ENCODE data around the gene DCAF7.

The DCAF7 gene

DNA sequence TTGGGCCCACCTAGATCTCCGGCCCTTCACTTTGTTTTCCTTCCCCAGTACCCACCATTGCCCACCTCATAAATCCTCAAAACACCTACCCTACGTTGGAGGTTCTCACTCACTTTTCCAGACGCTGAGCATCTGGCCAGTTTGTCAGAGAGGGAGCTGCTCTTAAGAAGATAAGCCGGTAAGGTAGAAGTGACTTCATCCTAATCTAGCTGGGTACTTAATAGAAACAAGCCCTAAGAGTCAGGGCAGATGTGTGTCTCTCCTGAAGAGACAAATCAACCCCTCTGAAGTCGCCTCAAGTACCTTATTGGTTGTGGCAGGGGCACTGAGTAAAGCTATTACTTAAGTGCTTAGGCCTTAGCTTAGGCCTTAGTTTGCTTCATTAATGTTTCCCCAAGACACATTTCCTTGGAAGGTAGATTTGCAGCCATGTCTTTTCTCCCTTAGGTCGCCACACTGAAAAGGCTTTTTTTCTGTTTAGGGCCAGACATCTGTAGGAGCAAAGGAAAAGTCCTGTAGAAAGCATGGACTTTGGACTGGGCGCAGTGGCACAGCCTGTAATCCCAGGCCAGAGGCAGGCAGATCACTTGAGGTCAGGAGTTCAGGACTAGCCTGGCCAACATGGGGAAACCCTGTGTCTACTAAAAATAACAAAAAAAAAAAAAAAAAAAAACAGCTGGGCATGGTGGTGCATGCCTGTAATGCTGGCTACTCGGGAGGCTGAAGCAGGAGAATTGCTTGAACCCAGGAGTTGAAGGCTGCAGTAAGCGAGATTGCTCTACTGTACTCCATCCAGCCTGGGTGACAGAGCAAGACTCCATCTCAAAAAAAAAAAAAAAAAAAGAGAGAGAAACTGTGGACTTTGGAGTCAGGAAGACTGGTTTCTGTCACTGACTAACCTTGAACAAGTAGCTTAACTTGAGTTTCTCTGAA lies 51.4 kb downstream of the DCAF7 start:
- peaks cover 6% of the 10 kb centered on the region for H3K4me1 ChIP-seq (ENCODE audit: insufficient read depth, low read length)
- H3K4me3 ChIP-seq (ENCODE audit: low read length): peak overlapping the region; percentile 91
- H3K36me3 ChIP-seq (ENCODE audit: insufficient read depth, low read depth, low read length): peaks cover 25% of the 10 kb centered on the region
- H3K9me3 ChIP-seq (ENCODE audit: insufficient read depth, low read depth, low read length): no peaks in the 10 kb centered on the region
- no peak overlapping the region for H3K27ac ChIP-seq (ENCODE audit: low read length)
- no peaks in the 10 kb centered on the region for H3K27me3 ChIP-seq (ENCODE audit: insufficient read depth, low read length)
- H3K9ac ChIP-seq (ENCODE audit: low read depth, low read length): peak overlapping the region; percentile 83

- Histone ChIP-seq H3K27ac (ENCODE audit: low read length) (no peak overlapping the region), H3K9ac (ENCODE audit: low read depth, low read length) (no peak overlapping the region), H3K4me1 (ENCODE audit: insufficient read depth, low read length) (no peaks in the 10 kb centered on the region), H3K4me3 (ENCODE audit: low read length) (no peak overlapping the region), H3K27me3 (ENCODE audit: insufficient read depth, low read length) (no peaks in the 10 kb centered on the region), H3K36me3 (ENCODE audit: insufficient read depth, low read depth, low read length) (peaks cover 42% of the 10 kb centered on the region), H3K9me3 (ENCODE audit: insufficient read depth, low read depth, low read length) (no peaks in the 10 kb centered on the region)
Measured at GRCh38 chr17:63609816-63610573, 59.7 kb downstream of the DCAF7 start.

GRCh38 chr17:63610854-63611253 lies 60.6 kb downstream of the DCAF7 start:
- peaks cover 34% of the 10 kb centered on the region for H3K36me3 ChIP-seq (ENCODE audit: insufficient read depth, low read depth, low read length)
- no peak overlapping the region for H3K9ac ChIP-seq (ENCODE audit: low read depth, low read length)
- no peaks in the 10 kb centered on the region for H3K4me1 ChIP-seq (ENCODE audit: insufficient read depth, low read length)
- no peaks in the 10 kb centered on the region for H3K27me3 ChIP-seq (ENCODE audit: insufficient read depth, low read length)
- H3K27ac ChIP-seq (ENCODE audit: low read length): no peak overlapping the region
- H3K9me3 ChIP-seq (ENCODE audit: insufficient read depth, low read depth, low read length): no peaks in the 10 kb centered on the region
- H3K4me3 ChIP-seq (ENCODE audit: low read length): no peak overlapping the region

DNA sequence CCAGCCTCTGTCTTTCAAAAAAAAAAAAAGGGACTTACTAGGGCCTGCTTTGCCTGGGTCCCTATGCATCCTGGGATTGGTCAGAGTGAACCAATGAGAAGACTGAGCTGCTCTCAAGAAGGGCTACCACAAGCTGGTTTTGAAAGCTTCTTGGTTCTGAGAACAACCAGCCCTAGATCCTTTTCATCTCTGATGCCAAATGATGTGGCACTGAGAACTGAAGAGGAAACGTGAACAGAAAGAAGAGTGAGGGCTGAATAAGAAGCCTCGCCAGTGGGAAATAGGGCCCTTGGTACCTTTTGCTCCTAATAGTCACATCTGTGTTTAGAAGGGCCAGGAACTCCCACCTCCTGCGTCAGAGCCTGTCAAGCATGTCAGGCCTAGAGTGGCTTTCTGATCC lies 61.1 kb downstream of the DCAF7 start:
- no peak overlapping the region for H3K9ac ChIP-seq (ENCODE audit: low read depth, low read length)
- no peak overlapping the region for H3K4me3 ChIP-seq (ENCODE audit: low read length)
- no peak overlapping the region for H3K27ac ChIP-seq (ENCODE audit: low read length)
- H3K36me3 ChIP-seq (ENCODE audit: insufficient read depth, low read depth, low read length): peaks cover 29% of the 10 kb centered on the region
- no peaks in the 10 kb centered on the region for H3K9me3 ChIP-seq (ENCODE audit: insufficient read depth, low read depth, low read length)
- H3K27me3 ChIP-seq (ENCODE audit: insufficient read depth, low read length): no peaks in the 10 kb centered on the region
- no peaks in the 10 kb centered on the region for H3K4me1 ChIP-seq (ENCODE audit: insufficient read depth, low read length)

DNA sequence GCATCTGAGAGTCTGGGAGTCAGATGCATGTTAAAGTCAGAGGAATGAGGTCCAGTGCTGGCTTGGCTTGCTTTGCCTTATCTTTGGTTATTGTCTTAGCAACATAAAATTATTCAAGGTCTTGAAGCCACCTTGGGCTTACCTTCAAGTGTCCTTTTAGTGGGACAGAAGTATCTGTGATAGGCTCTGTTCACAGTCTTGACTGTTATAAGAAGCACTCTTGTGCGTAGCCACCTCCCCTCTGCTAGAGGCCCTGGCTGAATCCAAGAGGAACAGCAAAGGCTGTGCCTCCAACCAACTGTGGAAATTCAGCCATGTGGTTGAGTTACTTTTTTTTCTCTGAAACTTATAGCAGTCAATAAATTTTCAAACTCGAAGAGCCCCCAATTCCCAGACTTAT lies 63.4 kb downstream of the DCAF7 start:
- Histone ChIP-seq H3K4me1 (ENCODE audit: insufficient read depth, low read length) (no peaks in the 10 kb centered on the region), H3K4me3 (ENCODE audit: low read length) (no peak overlapping the region), H3K27ac (ENCODE audit: low read length) (no peak overlapping the region), H3K36me3 (ENCODE audit: insufficient read depth, low read depth, low read length) (peaks cover 6% of the 10 kb centered on the region), H3K9ac (ENCODE audit: low read depth, low read length) (no peak overlapping the region), H3K27me3 (ENCODE audit: insufficient read depth, low read length) (no peaks in the 10 kb centered on the region), H3K9me3 (ENCODE audit: insufficient read depth, low read depth, low read length) (no peaks in the 10 kb centered on the region)

- Histone ChIP-seq H3K4me3 (ENCODE audit: low read length) (peak overlapping the region; percentile 61), H3K36me3 (ENCODE audit: insufficient read depth, low read depth, low read length) (no peaks in the 10 kb centered on the region), H3K9ac (ENCODE audit: low read depth, low read length) (peak overlapping the region; percentile 54; the same call in 1 of the 2 replicates), H3K27me3 (ENCODE audit: insufficient read depth, low read length) (no peaks in the 10 kb centered on the region), H3K27ac (ENCODE audit: low read length) (no peak overlapping the region), H3K9me3 (ENCODE audit: insufficient read depth, low read depth, low read length) (no peaks in the 10 kb centered on the region), H3K4me1 (ENCODE audit: insufficient read depth, low read length) (peaks cover 5% of the 10 kb centered on the region)
Measured at GRCh38 chr17:63621229-63621683, 71.0 kb downstream of the DCAF7 start.

GRCh38 chr17:63621684-63622573 lies 71.7 kb downstream of the DCAF7 start, which contains the start of gene MAP3K3:
Gene MAP3K3, plus strand, starts transcription at chr17:63622417. Its CDS starts 343 bp downstream, at chr17:63622760.
- Histone ChIP-seq H3K4me3 (ENCODE audit: low read length) (peak within 1 kb of the TSS; percentile 72), H3K27ac (ENCODE audit: low read length) (no peak within 1 kb of the TSS), H3K36me3 (ENCODE audit: insufficient read depth, low read depth, low read length) (no peaks in the 10 kb centered on the region), H3K9me3 (ENCODE audit: insufficient read depth, low read depth, low read length) (no peaks in the 10 kb centered on the region), H3K9ac (ENCODE audit: low read depth, low read length) (peak within 1 kb of the TSS; percentile 60; the same call in 1 of the 2 replicates), H3K4me1 (ENCODE audit: insufficient read depth, low read length) (peaks cover 5% of the 10 kb centered on the region), H3K27me3 (ENCODE audit: insufficient read depth, low read length) (no peaks in the 10 kb centered on the region)

DNA sequence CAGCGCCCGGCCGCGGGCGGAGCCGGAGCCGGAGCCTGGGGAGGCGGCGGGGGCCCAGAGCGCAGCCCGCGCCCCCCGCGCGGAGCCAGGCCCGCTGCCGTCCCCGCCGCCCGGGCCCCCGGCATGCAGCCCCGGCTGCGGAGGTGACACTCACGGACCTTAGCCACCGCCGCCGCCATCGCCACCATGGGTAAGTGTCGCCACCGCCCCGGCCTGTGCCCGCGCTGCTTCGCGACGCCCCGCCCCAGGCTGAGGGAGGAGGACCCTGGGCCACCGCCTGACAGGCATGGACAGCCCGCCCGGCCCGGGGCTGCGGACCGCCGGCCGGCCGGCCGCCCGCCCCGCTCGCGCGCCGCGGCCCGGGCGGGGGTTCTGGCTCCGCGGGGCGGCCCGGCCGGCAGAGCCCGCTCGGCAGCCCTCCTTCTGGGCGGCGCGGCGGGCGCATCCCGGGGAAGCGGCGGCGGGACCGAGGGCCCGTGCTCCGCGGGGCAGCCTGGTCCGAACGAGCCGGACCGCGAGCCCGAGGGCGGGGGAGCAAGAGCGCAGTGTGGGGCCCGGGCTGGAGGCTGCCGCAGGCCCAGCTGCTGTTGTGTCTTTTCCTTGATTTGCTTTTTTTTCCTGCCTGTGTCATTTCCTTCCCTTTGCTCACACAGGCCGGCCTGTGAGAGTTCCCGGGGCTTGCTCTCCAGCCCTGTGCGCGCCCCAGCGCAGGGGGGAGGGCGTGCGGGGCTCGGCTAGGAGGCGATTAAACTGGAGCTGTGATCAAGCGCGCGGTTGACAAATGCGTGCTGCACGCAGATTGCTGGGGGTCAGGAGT lies 72.5 kb downstream of the DCAF7 start:
- Histone ChIP-seq H3K9me3 (ENCODE audit: insufficient read depth, low read depth, low read length) (no peaks in the 10 kb centered on the region), H3K36me3 (ENCODE audit: insufficient read depth, low read depth, low read length) (no peaks in the 10 kb centered on the region), H3K4me1 (ENCODE audit: insufficient read depth, low read length) (peaks cover 5% of the 10 kb centered on the region), H3K27ac (ENCODE audit: low read length) (no peak overlapping the region), H3K9ac (ENCODE audit: low read depth, low read length) (peak overlapping the region; percentile 60; the same call in 1 of the 2 replicates), H3K4me3 (ENCODE audit: low read length) (peak overlapping the region; percentile 72), H3K27me3 (ENCODE audit: insufficient read depth, low read length) (no peaks in the 10 kb centered on the region)

GRCh38 chr17:63623786-63624530 lies 73.7 kb downstream of the DCAF7 start:
- Histone ChIP-seq H3K27ac (ENCODE audit: low read length) (no peak overlapping the region), H3K9me3 (ENCODE audit: insufficient read depth, low read depth, low read length) (no peaks in the 10 kb centered on the region), H3K9ac (ENCODE audit: low read depth, low read length) (peak overlapping the region; percentile 60; the same call in 1 of the 2 replicates), H3K4me1 (ENCODE audit: insufficient read depth, low read length) (peaks cover 5% of the 10 kb centered on the region), H3K27me3 (ENCODE audit: insufficient read depth, low read length) (no peaks in the 10 kb centered on the region), H3K36me3 (ENCODE audit: insufficient read depth, low read depth, low read length) (no peaks in the 10 kb centered on the region), H3K4me3 (ENCODE audit: low read length) (peak overlapping the region; percentile 72)

- H3K4me1 ChIP-seq (ENCODE audit: insufficient read depth, low read length): peaks cover 5% of the 10 kb centered on the region
- H3K27ac ChIP-seq (ENCODE audit: low read length): no peak overlapping the region
- H3K9ac ChIP-seq (ENCODE audit: low read depth, low read length): no peak overlapping the region
- no peaks in the 10 kb centered on the region for H3K27me3 ChIP-seq (ENCODE audit: insufficient read depth, low read length)
- H3K4me3 ChIP-seq (ENCODE audit: low read length): no peak overlapping the region
- H3K9me3 ChIP-seq (ENCODE audit: insufficient read depth, low read depth, low read length): no peaks in the 10 kb centered on the region
- H3K36me3 ChIP-seq (ENCODE audit: insufficient read depth, low read depth, low read length): no peaks in the 10 kb centered on the region
Measured at GRCh38 chr17:63624531-63624880, 74.2 kb downstream of the DCAF7 start.

Data from iPS-20b (cell line).